Fibroblast of skin of right quadriceps (primary cell): Measurements from ENCODE around the gene ARL10.

Experiments
- DNase-seq: peaks from one replicate; pipeline ENCODE4 v3.0.0-alpha.2; 2013

Gene ARL10

GRCh38 chr5:176365351-176366231 is at the start of gene ARL10:
Gene ARL10, plus strand, starts transcription at chr5:176365487. Its CDS starts 77 bp downstream, at chr5:176365564.
- DNase-seq: peak; percentile 72

DNA sequence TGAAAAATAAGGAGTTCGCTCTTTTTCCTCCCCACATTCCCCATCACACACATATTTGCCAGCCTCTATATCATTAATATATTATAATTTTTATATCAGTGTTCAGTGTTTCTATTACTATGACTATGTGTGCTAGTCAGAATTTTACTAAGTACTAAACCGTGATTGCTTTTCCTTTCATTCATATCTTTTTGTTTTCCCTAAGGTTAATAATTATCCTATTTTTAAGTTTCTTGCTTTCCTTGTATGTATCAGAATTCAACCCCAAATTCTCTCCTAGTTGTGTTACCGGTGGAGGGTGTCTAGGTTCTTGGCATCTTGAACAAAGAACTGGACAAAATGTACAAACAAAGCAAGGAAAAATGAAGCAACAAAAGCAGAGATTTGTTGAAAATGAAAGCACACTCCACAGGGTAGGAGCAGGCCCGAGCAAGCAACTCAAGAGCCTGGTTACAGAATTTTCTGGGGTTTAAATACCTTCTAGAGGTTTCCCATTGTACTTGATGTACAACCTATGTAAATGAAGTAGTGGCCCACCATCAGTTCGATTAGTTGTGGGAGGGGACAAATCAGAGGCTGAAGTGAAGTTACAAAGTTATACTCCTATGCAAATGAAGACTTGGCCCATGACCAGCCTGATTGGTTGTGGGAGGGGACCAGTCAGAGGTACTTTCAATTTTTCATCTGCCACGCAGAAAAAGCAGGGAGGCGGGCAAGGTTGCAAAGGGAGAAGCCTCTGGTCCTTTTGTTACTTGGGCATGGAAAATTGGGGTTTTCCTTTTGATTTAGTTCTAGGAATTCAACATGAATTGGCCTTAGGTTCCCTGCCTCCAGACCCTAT is 47.5 kb upstream of the ARL10 start:
- no peak for DNase-seq

DNA sequence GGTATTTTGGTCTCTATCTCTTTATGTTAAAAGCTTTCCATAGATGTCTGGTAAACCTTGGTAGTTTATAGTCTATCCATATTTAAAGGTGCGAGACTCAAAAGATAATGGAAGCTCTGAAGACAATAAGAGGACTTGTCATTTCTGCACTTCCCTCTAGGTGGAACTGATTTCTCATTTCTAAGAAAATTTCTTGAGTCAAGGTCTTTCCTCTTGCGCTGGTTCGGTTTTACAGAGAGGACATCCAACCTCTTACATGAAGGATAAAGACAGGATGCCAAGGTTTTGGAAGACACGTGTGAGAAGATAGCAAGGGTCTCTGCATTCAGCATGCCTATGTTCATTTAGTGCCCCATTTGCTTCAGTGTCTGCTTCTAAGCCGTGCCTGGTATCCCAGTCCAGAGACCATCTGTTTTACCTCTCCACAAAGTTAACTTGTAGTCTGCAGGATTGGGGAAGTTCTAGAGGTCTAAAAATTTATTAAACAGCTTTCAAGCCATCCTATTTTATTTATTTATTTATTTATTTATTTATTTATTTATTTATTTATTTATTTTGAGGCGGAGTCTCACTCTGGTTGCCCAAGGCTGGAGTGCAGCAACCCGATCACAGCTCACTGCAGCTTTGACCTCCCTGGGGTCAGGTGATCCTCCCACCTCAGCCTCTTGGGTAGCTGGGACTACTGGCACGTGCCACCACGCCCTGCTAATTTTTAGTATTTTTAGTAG is 45.3 kb upstream of the ARL10 start:
- DNase-seq: no peak

DNA sequence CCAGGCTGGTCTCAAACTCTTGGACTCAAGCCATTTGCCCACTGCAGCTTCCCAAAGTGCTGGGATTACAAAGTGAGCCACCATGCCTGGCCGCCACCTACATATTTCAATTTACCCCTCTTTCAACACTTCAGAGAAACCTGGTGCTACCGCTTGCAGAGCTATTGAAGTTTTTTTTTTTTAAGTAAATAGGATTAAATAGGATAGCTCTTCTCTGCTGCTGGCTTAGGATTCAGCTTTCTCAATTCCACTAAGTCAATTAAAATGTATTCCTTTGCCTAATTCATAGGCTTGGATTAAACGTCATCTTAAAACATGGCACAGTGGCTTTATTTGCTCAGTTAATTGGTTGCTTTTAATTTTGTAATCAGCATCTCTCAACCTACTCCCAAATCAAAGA is 44.7 kb upstream of the ARL10 start:
- DNase-seq: no peak

GRCh38 chr5:176334031-176334770 is 31.1 kb upstream of the ARL10 start:
- DNase-seq: no peak

- no peak for DNase-seq
Measured at GRCh38 chr5:176337913-176338312, 27.4 kb upstream of the ARL10 start.

- no peak for DNase-seq
Measured at GRCh38 chr5:176339304-176339703, 26.0 kb upstream of the ARL10 start.

- DNase-seq: no peak
Measured at GRCh38 chr5:176341325-176342157, 23.7 kb upstream of the ARL10 start.

GRCh38 chr5:176342158-176342483 is 23.2 kb upstream of the ARL10 start:
- DNase-seq: no peak

- DNase-seq: no peak
Measured at GRCh38 chr5:176342766-176343458, 22.4 kb upstream of the ARL10 start.

- DNase-seq: no peak
Measured at GRCh38 chr5:176350416-176350815, 14.9 kb upstream of the ARL10 start.

DNA sequence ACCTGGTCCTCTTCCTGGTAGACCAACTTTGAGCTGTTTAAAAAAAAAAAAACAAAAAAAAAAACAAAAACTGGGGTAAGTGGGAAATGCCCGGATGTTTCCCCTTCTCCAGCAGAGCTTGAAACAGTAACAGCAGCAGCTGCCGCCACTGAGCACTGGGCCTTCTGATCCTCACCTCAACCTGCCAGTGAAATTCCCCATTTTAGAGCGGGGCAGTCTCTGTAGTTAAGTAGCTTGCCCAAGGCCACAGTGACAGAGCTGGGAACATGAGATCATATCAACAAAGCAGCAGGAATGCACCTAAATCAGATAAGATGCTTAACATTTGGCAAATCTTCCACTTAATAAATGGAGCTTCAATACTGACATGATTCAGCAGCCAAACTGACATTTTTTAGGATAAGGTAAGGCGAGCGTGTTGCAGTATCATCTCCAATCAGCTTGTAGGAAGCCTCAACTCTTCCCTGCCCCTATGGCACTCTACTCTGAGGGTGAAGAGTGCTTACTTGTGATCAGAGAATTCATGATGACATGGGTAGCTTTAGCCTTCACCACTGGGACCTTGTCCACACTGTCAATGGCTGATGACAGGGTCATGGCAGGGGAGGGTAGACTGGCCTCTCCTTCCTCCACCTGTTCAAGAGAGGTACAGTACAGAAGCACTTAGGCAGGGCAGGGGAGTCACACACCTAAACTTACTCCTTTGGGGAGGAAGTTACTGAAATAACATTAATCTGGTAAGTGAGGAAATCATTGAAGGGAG is 13.0 kb upstream of the ARL10 start:
- no peak for DNase-seq

DNA sequence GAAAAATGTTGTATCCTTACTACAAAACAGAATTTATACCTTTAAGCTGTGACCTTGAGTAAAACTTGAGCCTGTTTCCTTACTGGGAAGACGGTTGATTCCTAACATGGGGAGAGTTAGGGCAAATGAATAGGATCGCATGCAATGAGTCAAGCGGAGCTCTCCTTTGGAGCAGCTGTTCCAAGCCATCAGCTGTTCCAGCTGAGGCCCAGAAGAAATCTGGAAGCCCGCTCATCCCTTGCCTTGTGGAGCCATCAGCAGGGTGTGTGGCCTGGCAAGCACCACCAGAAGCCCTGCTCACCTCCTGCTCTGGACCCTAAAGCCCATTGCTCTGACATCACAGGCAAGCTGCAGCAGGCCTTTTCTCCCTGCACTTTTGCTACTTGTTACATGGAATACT is 11.8 kb upstream of the ARL10 start:
- DNase-seq: no peak

GRCh38 chr5:176355400-176356178 is 9.7 kb upstream of the ARL10 start:
- DNase-seq: no peak

DNA sequence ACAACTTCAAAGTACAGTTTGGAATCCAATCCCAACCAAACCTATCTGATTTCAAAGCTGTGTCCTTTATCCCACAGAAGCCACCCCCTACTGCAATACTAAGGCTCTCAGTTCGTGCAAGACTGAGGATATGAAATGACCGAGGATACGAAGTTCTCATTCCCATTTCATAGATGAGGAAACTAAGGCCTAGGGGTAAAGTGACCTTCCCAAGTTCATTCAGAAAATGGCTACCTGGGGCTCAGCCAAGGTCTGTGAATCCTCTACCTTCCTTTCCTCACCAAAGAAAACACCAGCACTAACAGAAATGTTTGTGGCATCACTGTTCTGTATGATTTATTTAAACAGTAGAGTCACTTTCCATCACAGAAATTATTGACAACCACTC is 9.1 kb upstream of the ARL10 start:
- DNase-seq: no peak

- DNase-seq: no peak
Measured at GRCh38 chr5:176359658-176360057, 5.6 kb upstream of the ARL10 start.

DNA sequence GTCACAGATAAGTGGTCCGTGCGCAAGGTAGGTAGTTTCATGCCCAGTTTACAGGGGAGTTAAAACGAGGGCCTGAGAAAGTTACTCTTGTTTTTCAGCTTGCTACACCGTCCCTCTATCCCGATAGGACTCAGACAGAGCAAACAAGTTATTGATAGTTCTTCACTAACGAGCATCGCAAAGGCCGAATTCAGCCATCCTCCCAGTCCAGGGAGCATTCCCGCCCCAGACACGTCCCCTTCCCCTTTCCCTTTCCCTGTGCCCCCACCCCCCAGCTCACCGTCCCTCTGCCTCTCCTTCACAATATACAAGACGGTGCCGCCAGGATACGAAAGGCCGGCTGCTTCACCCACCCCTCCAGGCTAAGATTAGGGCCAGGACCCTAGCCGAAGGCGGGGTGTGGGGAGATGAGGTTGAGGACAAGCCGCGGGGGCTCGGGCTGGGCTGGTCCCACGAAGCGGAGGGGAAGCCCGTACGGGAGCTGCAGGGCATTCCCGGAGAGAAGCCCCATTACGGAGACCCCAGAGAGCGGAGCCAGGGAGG is 4.3 kb upstream of the ARL10 start:
- DNase-seq: no peak

- peak; percentile 84 for DNase-seq
Measured at GRCh38 chr5:176361437-176362232, 3.7 kb upstream of the ARL10 start, which contains the start of gene KIAA1191. Gene KIAA1191, minus strand, starts transcription at chr5:176361764. Its CDS starts 2,256 bp downstream, at chr5:176359508.

- DNase-seq: no peak
Measured at GRCh38 chr5:176362233-176362490, 3.1 kb upstream of the ARL10 start.
